Panc1 (cell line): Measurements from ENCODE around the gene DLGAP1.

Experiments
- POLR2AphosphoS5 ChIP-seq: IDR thresholded peaks from 2 replicates; pipeline ENCODE4 v1.6.1; 2012; ENCODE audit warnings: mild to moderate bottlenecking, low read depth, low read length, moderate library complexity
- TF ChIP-seq, protein P1 (sequence below): fragments of 450-650 bp; IDR thresholded peaks from 2 replicates; pipeline ENCODE4 v1.5.1; 2017; ENCODE audit warnings: mild to moderate bottlenecking
- TF ChIP-seq, protein P2 (sequence below), 2 experiments: IDR thresholded peaks; 2 replicates each; pipeline ENCODE4 v1.6.1; 2011 to 2012; ENCODE audit warnings: low read depth in 2 of 2, control low read depth in 1 of 2, low read length in 1 of 2, mild to moderate bottlenecking in 1 of 2, moderate library complexity in 1 of 2; ENCODE audit not compliant: insufficient read depth in 1 of 2

DNA sequence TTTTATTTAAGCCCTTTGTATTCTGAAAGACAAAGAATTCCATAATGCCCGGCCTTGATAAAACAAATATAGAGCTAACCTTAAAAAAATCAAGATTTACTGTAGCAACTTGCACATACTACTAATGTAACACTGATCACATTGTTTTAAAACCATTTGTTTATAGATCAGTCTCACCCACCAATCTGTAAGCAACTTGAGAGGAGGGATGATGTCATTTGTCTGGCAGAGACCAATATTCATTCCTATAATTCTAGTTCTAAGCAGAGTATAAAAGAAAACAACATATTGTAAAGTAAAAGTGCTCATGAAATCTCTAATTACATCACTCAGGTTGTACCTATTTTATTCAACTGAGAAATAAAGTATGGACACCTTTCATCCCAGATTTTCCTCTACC is 624.5 kb downstream of the DLGAP1 start:
- TF ChIP-seq, protein P1, sequence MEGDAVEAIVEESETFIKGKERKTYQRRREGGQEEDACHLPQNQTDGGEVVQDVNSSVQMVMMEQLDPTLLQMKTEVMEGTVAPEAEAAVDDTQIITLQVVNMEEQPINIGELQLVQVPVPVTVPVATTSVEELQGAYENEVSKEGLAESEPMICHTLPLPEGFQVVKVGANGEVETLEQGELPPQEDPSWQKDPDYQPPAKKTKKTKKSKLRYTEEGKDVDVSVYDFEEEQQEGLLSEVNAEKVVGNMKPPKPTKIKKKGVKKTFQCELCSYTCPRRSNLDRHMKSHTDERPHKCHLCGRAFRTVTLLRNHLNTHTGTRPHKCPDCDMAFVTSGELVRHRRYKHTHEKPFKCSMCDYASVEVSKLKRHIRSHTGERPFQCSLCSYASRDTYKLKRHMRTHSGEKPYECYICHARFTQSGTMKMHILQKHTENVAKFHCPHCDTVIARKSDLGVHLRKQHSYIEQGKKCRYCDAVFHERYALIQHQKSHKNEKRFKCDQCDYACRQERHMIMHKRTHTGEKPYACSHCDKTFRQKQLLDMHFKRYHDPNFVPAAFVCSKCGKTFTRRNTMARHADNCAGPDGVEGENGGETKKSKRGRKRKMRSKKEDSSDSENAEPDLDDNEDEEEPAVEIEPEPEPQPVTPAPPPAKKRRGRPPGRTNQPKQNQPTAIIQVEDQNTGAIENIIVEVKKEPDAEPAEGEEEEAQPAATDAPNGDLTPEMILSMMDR, result no peak
- TF ChIP-seq, protein P2, sequence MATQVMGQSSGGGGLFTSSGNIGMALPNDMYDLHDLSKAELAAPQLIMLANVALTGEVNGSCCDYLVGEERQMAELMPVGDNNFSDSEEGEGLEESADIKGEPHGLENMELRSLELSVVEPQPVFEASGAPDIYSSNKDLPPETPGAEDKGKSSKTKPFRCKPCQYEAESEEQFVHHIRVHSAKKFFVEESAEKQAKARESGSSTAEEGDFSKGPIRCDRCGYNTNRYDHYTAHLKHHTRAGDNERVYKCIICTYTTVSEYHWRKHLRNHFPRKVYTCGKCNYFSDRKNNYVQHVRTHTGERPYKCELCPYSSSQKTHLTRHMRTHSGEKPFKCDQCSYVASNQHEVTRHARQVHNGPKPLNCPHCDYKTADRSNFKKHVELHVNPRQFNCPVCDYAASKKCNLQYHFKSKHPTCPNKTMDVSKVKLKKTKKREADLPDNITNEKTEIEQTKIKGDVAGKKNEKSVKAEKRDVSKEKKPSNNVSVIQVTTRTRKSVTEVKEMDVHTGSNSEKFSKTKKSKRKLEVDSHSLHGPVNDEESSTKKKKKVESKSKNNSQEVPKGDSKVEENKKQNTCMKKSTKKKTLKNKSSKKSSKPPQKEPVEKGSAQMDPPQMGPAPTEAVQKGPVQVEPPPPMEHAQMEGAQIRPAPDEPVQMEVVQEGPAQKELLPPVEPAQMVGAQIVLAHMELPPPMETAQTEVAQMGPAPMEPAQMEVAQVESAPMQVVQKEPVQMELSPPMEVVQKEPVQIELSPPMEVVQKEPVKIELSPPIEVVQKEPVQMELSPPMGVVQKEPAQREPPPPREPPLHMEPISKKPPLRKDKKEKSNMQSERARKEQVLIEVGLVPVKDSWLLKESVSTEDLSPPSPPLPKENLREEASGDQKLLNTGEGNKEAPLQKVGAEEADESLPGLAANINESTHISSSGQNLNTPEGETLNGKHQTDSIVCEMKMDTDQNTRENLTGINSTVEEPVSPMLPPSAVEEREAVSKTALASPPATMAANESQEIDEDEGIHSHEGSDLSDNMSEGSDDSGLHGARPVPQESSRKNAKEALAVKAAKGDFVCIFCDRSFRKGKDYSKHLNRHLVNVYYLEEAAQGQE (IDR thresholded peaks at IDR 0.05; ENCODE audit: insufficient read depth in 1 of 2, low read depth in 2 of 2, low read length in 1 of 2), result no peak
- no peak for TF ChIP-seq POLR2AphosphoS5
